GM21390 (cell line): Measurements from ENCODE around the gene PTRH1.

Experiments used
- ATAC-seq: cut with Tn5 transposase; IDR thresholded peaks from one replicate; pipeline ENCODE4 v1.9.1; 2021; ENCODE audit not compliant: unreplicated experiment

Gene PTRH1

GRCh38 chr9:127698985-127699670 is 16.3 kb downstream of the PTRH1 start:
- no peak for ATAC-seq

GRCh38 chr9:127698386-127698785 is 17.1 kb downstream of the PTRH1 start:
- no peak for ATAC-seq

- ATAC-seq = no peak
These were observed 17.9 kb downstream of the PTRH1 start for GRCh38 chr9:127697575-127697974.

- ATAC-seq = no peak
These were observed 20.4 kb downstream of the PTRH1 start for GRCh38 chr9:127694890-127695720.

- no peak for ATAC-seq
These were observed 21.8 kb downstream of the PTRH1 start for GRCh38 chr9:127693697-127694096.

GRCh38 chr9:127693143-127693542 is 22.3 kb downstream of the PTRH1 start:
- no peak for ATAC-seq

GRCh38 chr9:127692071-127692470 is 23.4 kb downstream of the PTRH1 start:
- no peak for ATAC-seq

GRCh38 chr9:127690735-127691134 is 24.7 kb downstream of the PTRH1 start:
- ATAC-seq = no peak

- no peak for ATAC-seq
These were observed 26.0 kb downstream of the PTRH1 start for GRCh38 chr9:127689329-127690000.

GRCh38 chr9:127686461-127687393 is 28.7 kb downstream of the PTRH1 start:
- ATAC-seq = no peak

- ATAC-seq = no peak
These were observed 30.9 kb downstream of the PTRH1 start for GRCh38 chr9:127684576-127684975.

GRCh38 chr9:127683723-127684122 is 31.7 kb downstream of the PTRH1 start:
- ATAC-seq = no peak

GRCh38 chr9:127682351-127683136 is 32.9 kb downstream of the PTRH1 start:
- ATAC-seq = no peak

- no peak for ATAC-seq
These were observed 34.6 kb downstream of the PTRH1 start for GRCh38 chr9:127680846-127681245.

- no peak for ATAC-seq
These were observed 35.2 kb downstream of the PTRH1 start for GRCh38 chr9:127680226-127680625.

GRCh38 chr9:127679506-127679905 is 36.0 kb downstream of the PTRH1 start:
- ATAC-seq = no peak

- ATAC-seq = no peak
These were observed 38.8 kb downstream of the PTRH1 start for GRCh38 chr9:127676638-127677037.

GRCh38 chr9:127673234-127673633 is 42.2 kb downstream of the PTRH1 start:
- ATAC-seq = no peak

- no peak for ATAC-seq
These were observed 47.6 kb downstream of the PTRH1 start for GRCh38 chr9:127667906-127668305.
